ENCODE results near the gene TFPT. TPM values are rescaled to one million over a fixed set of nuclear protein-coding genes. Genes with fewer than 3 reads are reported as not detected.

Gene TFPT
- total and polyA plus RNA-seq, 10 of the 15 experiments (the other 5 are each of a cell fraction or from before 2014, with no cell fraction given): 1.7 to 40.2 (median 25.6) TPM

DNA sequence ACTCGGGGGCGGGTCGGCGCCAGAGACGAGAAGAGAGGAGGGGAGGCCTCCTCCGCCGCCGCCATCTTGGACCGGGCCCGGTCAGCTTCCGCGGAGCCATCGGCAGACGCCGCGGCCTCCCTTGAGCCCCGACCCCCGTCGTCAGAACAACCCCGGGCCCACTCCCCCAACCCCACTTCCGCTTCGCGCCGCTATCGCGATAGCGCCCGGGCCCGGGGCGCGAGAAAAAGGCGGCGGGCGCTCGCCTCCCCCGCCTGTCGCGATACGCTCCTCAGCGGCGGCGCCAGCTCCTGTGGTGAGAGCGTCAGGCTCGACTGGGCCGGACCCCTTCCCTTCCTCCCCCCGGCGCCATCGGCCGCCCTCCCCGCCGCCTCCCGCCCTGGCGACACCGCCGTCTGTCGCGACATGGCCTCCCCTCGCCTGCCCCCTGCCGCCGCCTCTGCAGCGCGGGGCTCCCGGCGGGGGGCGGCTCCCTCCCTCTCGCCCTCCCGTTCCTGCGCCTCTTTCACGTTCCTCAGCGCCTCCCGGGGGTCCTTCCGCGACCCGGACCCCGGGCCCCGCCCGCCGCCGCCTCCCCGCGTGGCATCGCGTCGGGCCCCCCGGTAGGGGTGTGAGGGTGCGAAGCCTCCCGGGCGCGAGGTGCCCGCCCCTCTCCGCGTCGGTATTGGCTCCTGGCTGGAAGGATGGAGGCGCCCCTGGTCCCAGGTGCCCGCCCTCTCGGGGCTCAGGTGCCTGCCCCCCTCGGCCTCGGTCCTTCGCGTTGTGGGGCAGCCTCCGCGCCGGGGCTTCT lies 22.4 kb upstream of the TFPT start, which contains the start of gene CNOT3 (continued):
- TF ChIP-seq, protein P1, sequence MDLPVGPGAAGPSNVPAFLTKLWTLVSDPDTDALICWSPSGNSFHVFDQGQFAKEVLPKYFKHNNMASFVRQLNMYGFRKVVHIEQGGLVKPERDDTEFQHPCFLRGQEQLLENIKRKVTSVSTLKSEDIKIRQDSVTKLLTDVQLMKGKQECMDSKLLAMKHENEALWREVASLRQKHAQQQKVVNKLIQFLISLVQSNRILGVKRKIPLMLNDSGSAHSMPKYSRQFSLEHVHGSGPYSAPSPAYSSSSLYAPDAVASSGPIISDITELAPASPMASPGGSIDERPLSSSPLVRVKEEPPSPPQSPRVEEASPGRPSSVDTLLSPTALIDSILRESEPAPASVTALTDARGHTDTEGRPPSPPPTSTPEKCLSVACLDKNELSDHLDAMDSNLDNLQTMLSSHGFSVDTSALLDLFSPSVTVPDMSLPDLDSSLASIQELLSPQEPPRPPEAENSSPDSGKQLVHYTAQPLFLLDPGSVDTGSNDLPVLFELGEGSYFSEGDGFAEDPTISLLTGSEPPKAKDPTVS (IDR thresholded peaks at IDR 0.05; ENCODE audit: low read depth, low read length): no peak
- TF ChIP-seq IRF4 (IDR thresholded peaks at IDR 0.05; ENCODE audit: low read depth, low read length): no peak
- TF ChIP-seq BHLHE40 (IDR thresholded peaks at IDR 0.05; ENCODE audit: borderline replicate concordance in 1 of 2, low read depth in 2 of 2, low read length in 1 of 2): 0 out of 4 replicates have a peak, but pooled peaks of 1 of the 2 experiments have one; percentile 14
- no peak for TF ChIP-seq ZNF384 (IDR thresholded peaks at IDR 0.05; ENCODE audit: borderline replicate concordance, low read depth, low read length)
- peak; percentile 71; the same call in 1 of the 2 replicates for TF ChIP-seq POLR2AphosphoS2 (IDR thresholded peaks at IDR 0.05; ENCODE audit: low read depth, low read length)
- peak; percentile 16; the same call in 1 of the 2 replicates for TF ChIP-seq IKZF1 (conservative IDR thresholded peaks at IDR 0.05)
- no peak for TF ChIP-seq ZNF592 (IDR thresholded peaks at IDR 0.05)
- peak in 1 of 2 experiments; percentile 36; a peak in 1 of 3 replicates for TF ChIP-seq EGR1 (IDR thresholded peaks at IDR 0.05; ENCODE audit: borderline replicate concordance in 1 of 2, low read depth in 2 of 2, low read length in 2 of 2)
- no peak for TF ChIP-seq SREBF1 (IDR thresholded peaks at IDR 0.05; ENCODE audit: low read length)
- TF ChIP-seq PAX5 (IDR thresholded peaks at IDR 0.05; ENCODE audit: borderline replicate concordance, low read depth, low read length): no peak
- no peak for TF ChIP-seq ZZZ3 (IDR thresholded peaks at IDR 0.05; ENCODE audit: control insufficient read depth, insufficient read length, low read depth)
- TF ChIP-seq ETV6 (conservative IDR thresholded peaks at IDR 0.05 in 1 of 2, IDR thresholded peaks at IDR 0.05 in 1 of 2; ENCODE audit: borderline replicate concordance in 1 of 2, low read depth in 1 of 2): no peak
- TF ChIP-seq POLR2A (IDR thresholded peaks at IDR 0.05; ENCODE audit: low read depth, low read length): peak; percentile 91
- peak; percentile 18 for TF ChIP-seq MEF2B (IDR thresholded peaks at IDR 0.05; ENCODE audit: partially characterized antibody, poor library complexity, severe bottlenecking)
- peak; percentile 83 for TF ChIP-seq CHD1 (IDR thresholded peaks at IDR 0.05; ENCODE audit: low read depth, low read length)
- no peak for TF ChIP-seq FOS (IDR thresholded peaks at IDR 0.05; ENCODE audit: borderline replicate concordance, extremely low read depth, insufficient read length)
- TF ChIP-seq BACH1 (IDR thresholded peaks at IDR 0.05; ENCODE audit: borderline replicate concordance): peak; percentile 100

All from GM12878 (cell line).